ENCODE data around the gene LUZP4. TPM values are rescaled to one million over a fixed set of nuclear protein-coding genes. Genes with fewer than 3 reads are reported as not detected.

LUZP4 gene
- total RNA-seq, 4 donors from 2014 or later = not detected

GRCh38 chrX:115337491-115338144 lies 48.1 kb downstream of the LUZP4 start:
- no peak for TF ChIP-seq CTCF (IDR thresholded peaks at IDR 0.05; ENCODE audit: low read depth)

- no peak for TF ChIP-seq CTCF (IDR thresholded peaks at IDR 0.05; ENCODE audit: low read depth)
Observed at GRCh38 chrX:115339441-115340025, 50.0 kb downstream of the LUZP4 start.

GRCh38 chrX:115341421-115341820 lies 51.9 kb downstream of the LUZP4 start:
- TF ChIP-seq CTCF (IDR thresholded peaks at IDR 0.05; ENCODE audit: low read depth) = no peak

- no peak for TF ChIP-seq CTCF (IDR thresholded peaks at IDR 0.05; ENCODE audit: low read depth)
Observed at GRCh38 chrX:115344885-115345614, 55.5 kb downstream of the LUZP4 start.

DNA sequence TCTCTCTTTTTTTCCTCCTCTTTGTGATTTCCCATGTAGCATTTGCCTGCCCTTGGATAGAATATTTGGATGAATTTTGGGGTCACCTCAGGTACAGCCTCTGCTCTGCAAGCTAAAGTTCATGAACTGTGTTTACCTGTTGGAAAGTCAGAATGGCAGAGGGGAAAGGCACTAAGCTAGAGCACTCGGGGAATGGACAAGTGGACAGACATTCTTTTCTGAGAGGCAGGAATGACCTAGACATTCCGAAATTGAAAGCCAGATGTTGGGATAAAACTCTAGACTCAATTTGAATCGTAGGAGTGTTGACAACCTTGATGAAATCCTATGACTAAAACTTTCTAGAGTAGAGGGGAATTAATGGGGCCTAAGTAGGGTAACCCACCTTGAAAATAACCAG lies 56.1 kb downstream of the LUZP4 start:
- no peak for TF ChIP-seq CTCF (IDR thresholded peaks at IDR 0.05; ENCODE audit: low read depth)

DNA sequence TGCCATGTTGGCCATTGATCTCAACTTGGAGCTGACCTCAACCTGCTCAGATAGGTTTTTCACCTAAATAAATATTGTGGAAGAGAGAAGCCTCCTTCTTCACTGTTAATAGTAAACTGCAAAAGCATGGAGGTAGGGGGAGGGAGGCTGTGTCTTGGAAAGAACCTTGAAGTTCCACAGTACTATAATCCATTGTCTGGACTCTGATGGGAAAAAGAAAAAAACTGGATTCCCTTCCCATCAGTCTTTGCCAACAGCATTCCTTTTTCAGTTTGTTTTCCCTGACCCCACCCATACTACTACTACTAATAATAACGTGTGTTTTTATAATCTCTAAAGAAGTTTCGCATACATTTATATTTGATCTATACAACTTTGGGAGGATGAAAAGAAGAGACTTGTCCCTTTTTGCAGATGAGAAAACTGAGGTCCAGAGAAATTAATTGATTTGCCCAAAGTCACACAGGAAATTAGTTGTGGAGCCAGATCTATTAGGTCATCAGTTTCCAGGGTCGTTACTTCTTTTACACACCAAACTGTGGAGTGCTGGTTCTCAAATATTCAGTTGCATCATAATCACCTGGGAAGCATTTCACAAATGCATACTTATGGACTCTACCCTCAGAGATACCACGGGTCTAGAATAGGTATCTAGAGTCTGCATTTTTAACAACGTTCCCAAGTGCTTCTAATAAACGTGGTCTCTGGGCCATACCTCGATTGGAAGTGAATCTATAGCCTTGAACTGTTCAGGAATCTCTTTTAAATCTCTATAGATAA lies 59.1 kb downstream of the LUZP4 start:
- TF ChIP-seq CTCF (IDR thresholded peaks at IDR 0.05; ENCODE audit: low read depth) = no peak

All from subcutaneous adipose tissue (tissue), 4 donors.